Kidney (tissue), 14 donors: ENCODE results near the gene CA6. TPM values are rescaled to one million over a fixed set of nuclear protein-coding genes. Genes with fewer than 3 reads are reported as not detected.
A peak's percentile ranks its signal among the peaks of the same experiment; 100 is the strongest.

Source experiments
- DNase-seq, 5 donors: peaks; one replicate each; pipeline ENCODE4 v3.0.0-alpha.2; 2013 to 2020
- FAIRE-seq: peaks from 2 replicates; lab custom pipeline; 2012; peaks lifted over from hg19 to GRCh38; lab: Jason Lieb, UNC
- H3K27ac ChIP-seq, 2 donors: one replicate each; pipeline ENCODE4 v1.7.0; 2013; ENCODE audit warnings: low read depth in 2 of 2, low read length in 2 of 2, inconsistent platforms in 1 of 2
- H3K27me3 ChIP-seq: one replicate; pipeline ENCODE4 v1.7.1; 2013; ENCODE audit warnings: low read length, inconsistent platforms; ENCODE audit not compliant: control insufficient read depth, insufficient read depth
- H3K36me3 ChIP-seq, 3 donors: one replicate each; pipeline versions ENCODE4 v1.7.0 to v1.7.1; 2013; ENCODE audit warnings: low read length in 3 of 3, control low read depth in 1 of 3, inconsistent platforms in 1 of 3; ENCODE audit not compliant: insufficient read depth in 3 of 3, control insufficient read depth in 2 of 3
- H3K4me1 ChIP-seq, 3 donors: one replicate each; pipeline versions ENCODE4 v1.7.0 to v1.7.1; 2013; ENCODE audit warnings: low read length in 3 of 3, inconsistent platforms in 1 of 3, low read depth in 1 of 3; ENCODE audit not compliant: control insufficient read depth in 2 of 3, insufficient read depth in 2 of 3
- H3K4me3 ChIP-seq, 3 donors: one replicate each; pipeline versions ENCODE4 v1.7.0 to v1.8.1; 2013; ENCODE audit warnings: low read length in 3 of 3, control low read depth in 1 of 3, inconsistent platforms in 1 of 3
- H3K9ac ChIP-seq, 3 donors: one replicate each; pipeline versions ENCODE4 v1.7.0 to v1.7.1; 2013; ENCODE audit warnings: low read length in 3 of 3, control low read depth in 1 of 3, inconsistent platforms in 1 of 3
- H3K9me3 ChIP-seq, 3 donors: one replicate each; pipeline versions ENCODE4 v1.7.0 to v1.7.1; 2013; ENCODE audit warnings: low read length in 3 of 3, control low read depth in 1 of 3, inconsistent platforms in 1 of 3; ENCODE audit not compliant: control insufficient read depth in 2 of 3, insufficient read depth in 1 of 3
- intact Hi-C: fragments of 100-400 bp; cut with DNase I; formaldehyde crosslinking; loops from one replicate; pipeline ENCODE4 v1.11.1; 2022
- polyA plus RNA-seq: library from polyadenylated mRNA; stranded (reverse); fragments of 350-450 nt; fragmentation: Illumina TruSeq; extraction: RNeasy Lipid Tissue Mini Kit (QIAGEN cat#74804); gene quantifications from one replicate; pipeline ENCODE4 v1.2.3, GENCODE V29; 2014; ENCODE audit warnings: low read depth, low replicate concordance; ENCODE audit not compliant: insufficient read depth
- total RNA-seq: library from RNA; stranded (reverse); fragmentation: NEBNext Ultra II Directional; extraction: Animal tissue kit (Norgen Biotek cat#: 25700); gene quantifications from one replicate; pipeline ENCODE4 v1.2.1, GENCODE V29; 2021
- TF ChIP-seq, protein P1 (sequence below): IDR thresholded peaks from 3 replicates; pipeline ENCODE4 v1.5.1; 2012; ENCODE audit warnings: mild to moderate bottlenecking, moderate library complexity, borderline replicate concordance; ENCODE audit not compliant: insufficient read depth; ENCODE audit errors: extremely low read depth
- donor health status: control.
- donor health status: control.
- donor health status: control.
- donor health status: control.
- donor health status: control.
- donor health status: DM: yes; HTN: yes; CAD: no.
- donor health status: Normal renal cell carcinoma (clear cell type).

CA6 gene
- total and polyA plus RNA-seq, 2 donors from 2014 or later, result not detected

DNA sequence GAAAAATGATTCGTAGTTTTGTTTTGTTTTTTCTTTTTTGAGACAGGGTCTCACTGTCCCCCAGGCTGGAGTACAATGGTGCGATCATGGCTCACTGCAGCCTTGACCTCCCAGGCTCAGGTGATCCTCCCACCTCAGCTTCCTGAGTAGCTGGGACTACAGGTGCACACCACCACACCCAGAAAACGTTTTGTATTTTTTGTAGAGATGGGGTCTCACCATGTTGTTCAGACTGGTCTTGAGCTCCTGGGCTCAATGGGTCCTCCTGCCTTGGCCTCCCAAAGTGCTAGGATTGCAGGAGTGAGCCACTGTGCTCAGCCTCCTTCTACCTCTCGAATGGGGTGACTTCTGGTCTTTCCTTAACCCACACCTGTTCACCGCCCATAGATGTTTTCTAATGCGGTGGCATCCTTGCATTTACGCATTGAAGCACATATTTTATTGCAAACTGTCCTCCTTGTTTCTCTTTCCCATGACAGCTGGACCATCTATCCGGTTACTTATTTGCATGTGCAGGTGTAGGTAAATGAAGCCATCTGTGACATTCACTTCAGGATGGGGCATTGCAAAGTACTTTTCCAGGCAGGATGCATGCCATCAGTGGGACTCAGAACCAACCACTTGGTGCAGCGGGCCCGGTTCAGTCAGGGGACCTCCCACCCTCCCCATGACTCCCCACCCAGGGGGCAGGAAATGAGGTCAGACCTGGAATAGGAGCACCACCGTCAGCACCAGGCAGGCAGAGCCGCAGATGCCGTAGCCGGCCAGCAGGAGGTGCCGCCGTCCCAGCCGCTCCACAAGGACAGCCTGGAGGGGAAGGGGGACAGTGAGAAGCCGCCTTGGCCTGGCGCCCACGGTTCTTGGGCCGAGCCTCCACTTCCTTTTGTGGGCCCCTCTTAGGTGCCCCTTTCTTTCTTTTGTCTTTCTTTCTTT, 64.0 kb downstream of the CA6 start:
- Histone ChIP-seq H3K4me1 (no peaks in the 10 kb centered on the region), H3K4me3 (no peak overlapping the region), H3K36me3 (no peaks in the 10 kb centered on the region), H3K27ac (no peak overlapping the region), H3K27me3 (no peaks in the 10 kb centered on the region), H3K9me3 (no peaks in the 10 kb centered on the region), H3K9ac (no peak overlapping the region)
- intact Hi-C loops, result no loop called here
- FAIRE-seq (no peak), DNase-seq (peak in 3 of 5 donors; percentile 38 to 61 (median 58))
- TF ChIP-seq, protein P1, sequence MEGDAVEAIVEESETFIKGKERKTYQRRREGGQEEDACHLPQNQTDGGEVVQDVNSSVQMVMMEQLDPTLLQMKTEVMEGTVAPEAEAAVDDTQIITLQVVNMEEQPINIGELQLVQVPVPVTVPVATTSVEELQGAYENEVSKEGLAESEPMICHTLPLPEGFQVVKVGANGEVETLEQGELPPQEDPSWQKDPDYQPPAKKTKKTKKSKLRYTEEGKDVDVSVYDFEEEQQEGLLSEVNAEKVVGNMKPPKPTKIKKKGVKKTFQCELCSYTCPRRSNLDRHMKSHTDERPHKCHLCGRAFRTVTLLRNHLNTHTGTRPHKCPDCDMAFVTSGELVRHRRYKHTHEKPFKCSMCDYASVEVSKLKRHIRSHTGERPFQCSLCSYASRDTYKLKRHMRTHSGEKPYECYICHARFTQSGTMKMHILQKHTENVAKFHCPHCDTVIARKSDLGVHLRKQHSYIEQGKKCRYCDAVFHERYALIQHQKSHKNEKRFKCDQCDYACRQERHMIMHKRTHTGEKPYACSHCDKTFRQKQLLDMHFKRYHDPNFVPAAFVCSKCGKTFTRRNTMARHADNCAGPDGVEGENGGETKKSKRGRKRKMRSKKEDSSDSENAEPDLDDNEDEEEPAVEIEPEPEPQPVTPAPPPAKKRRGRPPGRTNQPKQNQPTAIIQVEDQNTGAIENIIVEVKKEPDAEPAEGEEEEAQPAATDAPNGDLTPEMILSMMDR, result peak; percentile 53

DNA sequence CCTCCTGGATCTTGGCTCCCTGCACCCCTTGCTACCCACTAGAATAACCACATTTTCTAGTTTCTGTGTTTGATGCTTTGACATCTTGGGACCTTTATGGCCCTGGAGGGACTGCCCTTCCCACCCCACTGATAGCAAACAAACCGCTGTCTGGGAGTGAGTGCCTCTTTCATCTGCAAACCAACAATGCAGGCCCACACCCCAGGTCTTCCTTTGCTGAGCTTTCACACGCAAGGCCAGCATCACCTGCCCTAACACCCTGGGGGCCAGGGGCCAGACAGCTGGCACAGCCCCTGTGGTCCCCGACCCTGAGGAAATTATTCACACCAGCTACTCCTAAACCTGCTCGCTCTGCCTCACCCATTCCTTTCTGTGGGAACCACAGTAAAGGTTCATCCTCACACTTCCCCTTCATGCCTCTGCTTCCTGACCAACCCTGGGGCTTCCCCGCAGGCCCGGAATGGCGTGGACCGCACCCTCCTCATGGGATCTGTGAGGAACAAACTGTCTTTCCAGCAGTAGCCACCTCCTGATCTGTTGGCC, 65.2 kb downstream of the CA6 start:
- H3K9me3 ChIP-seq, result no peaks in the 10 kb centered on the region
- DNase-seq (no peak), FAIRE-seq (no peak)
- H3K9ac ChIP-seq, result no peak overlapping the region
- TF ChIP-seq, protein P1, result no peak
- no peaks in the 10 kb centered on the region for H3K27me3 ChIP-seq
- no peak overlapping the region for H3K27ac ChIP-seq
- H3K36me3 ChIP-seq, result no peaks in the 10 kb centered on the region
- H3K4me3 ChIP-seq, result no peak overlapping the region
- intact Hi-C loops, result no loop called here
- H3K4me1 ChIP-seq, result no peaks in the 10 kb centered on the region

DNA sequence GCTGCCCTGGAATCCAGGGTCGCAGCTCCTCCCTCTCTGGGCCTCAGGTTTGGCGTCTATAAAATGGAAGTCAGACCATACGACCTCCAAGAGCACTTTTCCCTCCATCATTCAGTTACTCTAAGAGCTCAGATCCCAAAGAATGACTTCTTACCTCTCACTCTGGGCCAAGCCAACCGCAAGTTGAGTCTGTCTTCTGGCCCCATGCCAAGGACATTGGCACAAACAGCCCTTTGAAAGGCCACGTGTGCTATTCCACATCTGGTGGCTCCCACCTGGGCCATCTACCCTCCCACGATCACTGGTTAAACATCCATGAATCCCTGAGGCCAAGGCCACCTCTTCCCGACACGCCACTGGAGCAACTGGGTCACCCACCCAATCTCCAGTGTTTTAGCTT, 68.2 kb downstream of the CA6 start:
- no peaks in the 10 kb centered on the region for H3K9me3 ChIP-seq
- no peaks in the 10 kb centered on the region for H3K4me1 ChIP-seq
- no peaks in the 10 kb centered on the region for H3K36me3 ChIP-seq
- H3K9ac ChIP-seq, result no peak overlapping the region
- FAIRE-seq (no peak), DNase-seq (no peak)
- no peaks in the 10 kb centered on the region for H3K27me3 ChIP-seq
- intact Hi-C loops, result no loop called here
- no peak overlapping the region for H3K27ac ChIP-seq
- TF ChIP-seq, protein P1, result no peak
- no peak overlapping the region for H3K4me3 ChIP-seq
